ENCODE results near the gene LTB4R. TPM values are rescaled to one million over a fixed set of nuclear protein-coding genes. Genes with fewer than 3 reads are reported as not detected.

The LTB4R gene
- total and polyA plus RNA-seq, 4 donors = 0.86 to 5.0 (median 2.5) TPM

GRCh38 chr14:24323341-24323740 lies 12.0 kb downstream of the LTB4R start:
- TF ChIP-seq REST (IDR thresholded peaks at IDR 0.05) = no peak
- peaks cover 0 to 6% (median 1%) of the 10 kb centered on the region in 4 donors for H3K4me1 ChIP-seq (ENCODE audit: control insufficient read depth in 4 of 4, insufficient read depth in 4 of 4, low read length in 3 of 4)
- H3K27ac ChIP-seq (ENCODE audit: low read depth in 1 of 2, low read length in 2 of 2) = no peak overlapping the region
- DNase-seq (ENCODE audit: low spot score) = no peak
- WGBS = 77% methylated on average over 3 of the region's 3 CpGs
- no peaks in the 10 kb centered on the region for H3K27me3 ChIP-seq (ENCODE audit: control insufficient read depth in 4 of 4, insufficient read depth in 4 of 4, low read length in 3 of 4)
- no peaks in the 10 kb centered on the region for H3K9me3 ChIP-seq (ENCODE audit: control insufficient read depth in 4 of 4, low read length in 3 of 4)
- no peak overlapping the region for H3K4me3 ChIP-seq (ENCODE audit: low read depth in 1 of 3, low read length in 3 of 3)
- no peak overlapping the region for H3K9ac ChIP-seq (ENCODE audit: low read depth in 1 of 2, low read length in 2 of 2)
- H3K36me3 ChIP-seq (ENCODE audit: control insufficient read depth in 4 of 4, insufficient read depth in 3 of 4, low read depth in 1 of 4, low read length in 3 of 4) = no peaks in the 10 kb centered on the region

GRCh38 chr14:24324024-24324423 lies 12.7 kb downstream of the LTB4R start:
- H3K9me3 ChIP-seq (ENCODE audit: control insufficient read depth in 4 of 4, low read length in 3 of 4) = no peaks in the 10 kb centered on the region
- WGBS = 84% methylated on average over 6 of the region's 6 CpGs
- TF ChIP-seq RAD21 (IDR thresholded peaks at IDR 0.05) (no peak), REST (IDR thresholded peaks at IDR 0.05) (no peak), ZBTB33 (IDR thresholded peaks at IDR 0.05) (no peak), FOXA1 (IDR thresholded peaks at IDR 0.05) (no peak), JUND (IDR thresholded peaks at IDR 0.05) (no peak), HNF4G (IDR thresholded peaks at IDR 0.05) (no peak)
- H3K9ac ChIP-seq (ENCODE audit: low read depth in 1 of 2, low read length in 2 of 2) = no peak overlapping the region
- no peak overlapping the region for H3K27ac ChIP-seq (ENCODE audit: low read depth in 1 of 2, low read length in 2 of 2)
- H3K4me3 ChIP-seq (ENCODE audit: low read depth in 1 of 3, low read length in 3 of 3) = no peak overlapping the region
- H3K36me3 ChIP-seq (ENCODE audit: control insufficient read depth in 4 of 4, insufficient read depth in 3 of 4, low read depth in 1 of 4, low read length in 3 of 4) = no peaks in the 10 kb centered on the region
- peaks cover 0 to 6% (median 1%) of the 10 kb centered on the region in 4 donors for H3K4me1 ChIP-seq (ENCODE audit: control insufficient read depth in 4 of 4, insufficient read depth in 4 of 4, low read length in 3 of 4)
- H3K27me3 ChIP-seq (ENCODE audit: control insufficient read depth in 4 of 4, insufficient read depth in 4 of 4, low read length in 3 of 4) = no peaks in the 10 kb centered on the region
- no peak for DNase-seq (ENCODE audit: low spot score)

GRCh38 chr14:24325041-24325530 lies 13.8 kb downstream of the LTB4R start:
- Histone ChIP-seq H3K27me3 (ENCODE audit: control insufficient read depth in 4 of 4, insufficient read depth in 4 of 4, low read length in 3 of 4) (no peaks in the 10 kb centered on the region), H3K9ac (ENCODE audit: low read depth in 1 of 2, low read length in 2 of 2) (no peak overlapping the region), H3K4me1 (ENCODE audit: control insufficient read depth in 4 of 4, insufficient read depth in 4 of 4, low read length in 3 of 4) (peaks cover 0 to 6% (median 1%) of the 10 kb centered on the region in 4 donors), H3K4me3 (ENCODE audit: low read depth in 1 of 3, low read length in 3 of 3) (no peak overlapping the region), H3K9me3 (ENCODE audit: control insufficient read depth in 4 of 4, low read length in 3 of 4) (no peaks in the 10 kb centered on the region), H3K36me3 (ENCODE audit: control insufficient read depth in 4 of 4, insufficient read depth in 3 of 4, low read depth in 1 of 4, low read length in 3 of 4) (no peaks in the 10 kb centered on the region), H3K27ac (ENCODE audit: low read depth in 1 of 2, low read length in 2 of 2) (no peak overlapping the region)
- no peak for DNase-seq (ENCODE audit: low spot score)
- TF ChIP-seq EGR1 (IDR thresholded peaks at IDR 0.05; ENCODE audit: low read depth in 2 of 2) (no peak), NR2F2 (IDR thresholded peaks at IDR 0.05) (no peak), ZBTB33 (IDR thresholded peaks at IDR 0.05) (no peak), FOXA2 (IDR thresholded peaks at IDR 0.05) (no peak), HNF4G (IDR thresholded peaks at IDR 0.05) (no peak), ATF3 (IDR thresholded peaks at IDR 0.05) (no peak), REST (IDR thresholded peaks at IDR 0.05) (no peak), SP1 (IDR thresholded peaks at IDR 0.05) (no peak)
- 82% methylated on average over 5 of the region's 5 CpGs for WGBS
